GM12872 (cell line): ENCODE measurements around the gene S100A3.

Experiments
- TF ChIP-seq, protein P1 (sequence below): IDR thresholded peaks from 3 replicates; pipeline ENCODE4 v1.5.1; 2011; ENCODE audit warnings: low read depth, mild to moderate bottlenecking, low read length, moderate library complexity; ENCODE audit not compliant: insufficient read depth

The S100A3 gene

DNA sequence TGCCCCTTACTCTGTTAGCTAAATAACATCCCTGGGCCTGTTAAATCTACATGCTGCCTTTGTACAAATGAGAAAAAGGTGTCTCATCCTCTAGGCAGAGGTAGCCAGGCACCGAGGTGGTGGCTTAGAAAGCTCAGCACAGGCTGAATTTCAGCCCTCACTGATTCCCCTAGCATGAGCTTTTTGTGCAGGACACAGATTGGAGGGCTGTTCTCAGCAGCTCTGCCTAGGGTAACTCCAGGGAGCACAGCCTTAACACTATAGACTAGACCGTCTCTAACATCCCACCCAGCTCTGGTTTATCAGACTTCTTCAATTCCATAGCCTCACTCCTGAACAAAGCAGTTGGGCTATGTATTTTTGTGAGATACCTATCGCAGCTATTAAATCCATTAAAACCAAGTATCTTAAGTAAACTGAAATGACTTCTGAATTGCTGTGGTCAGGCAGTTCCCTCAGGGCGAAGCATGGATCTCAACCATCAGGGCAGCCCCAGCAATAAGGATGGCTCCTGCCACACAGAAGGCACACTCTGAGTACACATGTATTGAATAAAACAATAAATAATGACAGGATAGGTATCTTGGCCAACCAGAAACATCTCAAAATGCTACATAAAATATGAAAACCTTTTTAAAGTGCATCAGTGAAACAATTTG, 28.1 kb downstream of the S100A3 start:
- TF ChIP-seq, protein P1, sequence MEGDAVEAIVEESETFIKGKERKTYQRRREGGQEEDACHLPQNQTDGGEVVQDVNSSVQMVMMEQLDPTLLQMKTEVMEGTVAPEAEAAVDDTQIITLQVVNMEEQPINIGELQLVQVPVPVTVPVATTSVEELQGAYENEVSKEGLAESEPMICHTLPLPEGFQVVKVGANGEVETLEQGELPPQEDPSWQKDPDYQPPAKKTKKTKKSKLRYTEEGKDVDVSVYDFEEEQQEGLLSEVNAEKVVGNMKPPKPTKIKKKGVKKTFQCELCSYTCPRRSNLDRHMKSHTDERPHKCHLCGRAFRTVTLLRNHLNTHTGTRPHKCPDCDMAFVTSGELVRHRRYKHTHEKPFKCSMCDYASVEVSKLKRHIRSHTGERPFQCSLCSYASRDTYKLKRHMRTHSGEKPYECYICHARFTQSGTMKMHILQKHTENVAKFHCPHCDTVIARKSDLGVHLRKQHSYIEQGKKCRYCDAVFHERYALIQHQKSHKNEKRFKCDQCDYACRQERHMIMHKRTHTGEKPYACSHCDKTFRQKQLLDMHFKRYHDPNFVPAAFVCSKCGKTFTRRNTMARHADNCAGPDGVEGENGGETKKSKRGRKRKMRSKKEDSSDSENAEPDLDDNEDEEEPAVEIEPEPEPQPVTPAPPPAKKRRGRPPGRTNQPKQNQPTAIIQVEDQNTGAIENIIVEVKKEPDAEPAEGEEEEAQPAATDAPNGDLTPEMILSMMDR: no peak

DNA sequence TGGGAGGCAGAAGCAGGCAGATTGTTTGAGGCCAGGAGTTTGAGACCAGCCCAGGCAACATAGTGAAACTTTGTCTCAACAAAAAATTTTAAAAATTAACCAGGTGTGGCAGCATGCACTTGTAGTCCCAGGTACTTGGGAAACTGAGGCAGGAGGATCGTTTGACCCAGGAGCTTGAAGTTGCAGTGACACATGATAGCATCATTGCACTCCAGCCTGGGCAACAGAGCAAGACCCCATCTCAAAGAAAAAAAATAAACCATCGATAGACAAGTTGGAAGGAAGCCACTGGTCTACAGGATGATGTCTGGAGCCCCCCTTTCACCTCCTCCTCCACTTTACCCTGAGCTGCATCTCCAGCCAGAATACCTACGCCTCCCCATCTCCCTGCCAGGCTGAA, 29.8 kb downstream of the S100A3 start:
- TF ChIP-seq, protein P1: no peak

DNA sequence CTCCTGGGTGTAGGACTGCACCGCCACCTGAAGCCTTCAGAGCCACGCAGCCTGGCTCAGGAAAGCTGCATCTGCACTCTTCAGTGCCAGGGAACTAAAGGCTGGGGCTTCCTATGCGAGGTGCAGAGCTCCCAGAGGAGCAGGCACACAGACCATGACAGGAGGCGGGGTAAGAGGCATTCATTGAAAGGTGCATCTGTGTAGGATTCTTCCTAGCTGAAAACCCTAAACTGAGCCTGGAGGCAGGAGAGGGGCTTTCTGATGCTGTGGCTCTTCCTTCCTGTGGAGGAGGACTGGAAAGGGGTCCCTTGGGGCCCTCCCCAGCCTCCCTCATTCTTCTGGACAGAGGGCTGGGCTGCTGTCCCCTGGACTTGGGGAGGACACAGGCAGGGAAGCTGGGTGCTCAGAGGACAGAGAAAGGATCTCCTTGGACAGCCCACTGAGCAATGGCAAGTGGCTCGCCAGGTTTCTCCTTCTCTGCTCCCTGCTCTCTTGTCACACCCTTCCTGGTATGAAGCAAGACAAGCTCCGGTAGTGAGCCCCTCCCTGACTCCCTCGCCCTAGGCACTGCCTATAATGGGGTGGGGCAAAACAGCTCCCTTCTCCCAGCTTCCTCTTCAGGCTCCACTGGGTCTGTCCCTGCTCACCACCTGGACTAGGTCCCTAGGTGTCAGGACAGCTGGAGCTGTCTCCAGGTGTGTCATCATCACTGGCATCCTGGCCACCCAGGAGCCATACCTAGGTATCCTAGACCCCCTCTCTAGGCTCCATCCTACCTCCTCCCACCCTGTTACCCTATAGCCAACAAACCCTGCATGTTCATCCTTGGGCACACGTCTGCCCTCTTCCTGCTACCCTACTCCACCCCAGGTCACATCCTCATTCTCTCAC, 33.3 kb downstream of the S100A3 start:
- TF ChIP-seq, protein P1: no peak

DNA sequence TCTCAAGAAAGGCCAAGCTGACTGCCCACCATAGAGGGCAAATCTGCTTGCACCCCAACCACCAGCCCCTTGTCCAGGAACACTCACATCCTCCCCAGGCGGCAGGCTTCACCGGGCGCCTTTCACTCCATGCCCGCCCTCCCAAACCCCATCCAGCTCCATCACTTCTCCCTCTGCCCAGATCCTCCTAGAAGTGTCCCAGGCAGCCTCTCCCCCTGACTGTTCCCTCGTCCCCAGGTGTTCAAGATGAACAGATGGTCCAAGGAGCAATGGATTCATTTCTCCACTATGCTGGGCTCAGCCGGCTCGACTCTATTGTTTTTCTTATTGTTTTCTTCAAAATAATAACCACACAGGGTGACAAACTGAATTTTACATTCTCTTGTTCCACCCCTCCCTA, 35.4 kb downstream of the S100A3 start:
- TF ChIP-seq, protein P1: no peak

DNA sequence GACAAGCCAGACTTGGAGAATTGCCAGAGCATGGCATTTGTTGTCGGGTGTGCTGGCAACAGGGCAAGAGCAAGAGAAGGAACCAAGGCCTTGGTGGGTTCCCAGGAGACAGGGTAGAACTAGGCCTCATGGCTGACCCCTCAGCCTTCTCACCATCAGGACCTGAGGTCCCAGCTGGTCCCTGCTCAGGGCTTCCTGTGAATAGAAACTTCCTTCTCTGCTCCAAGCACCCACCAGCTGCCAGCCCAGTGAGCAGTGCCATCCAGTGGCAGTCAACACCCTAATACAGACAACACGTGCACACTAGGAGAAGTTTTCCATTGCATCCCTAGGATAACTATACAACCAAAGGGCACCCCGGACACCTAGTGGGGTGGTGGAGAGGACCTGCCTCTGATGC, 36.0 kb downstream of the S100A3 start:
- TF ChIP-seq, protein P1: no peak

DNA sequence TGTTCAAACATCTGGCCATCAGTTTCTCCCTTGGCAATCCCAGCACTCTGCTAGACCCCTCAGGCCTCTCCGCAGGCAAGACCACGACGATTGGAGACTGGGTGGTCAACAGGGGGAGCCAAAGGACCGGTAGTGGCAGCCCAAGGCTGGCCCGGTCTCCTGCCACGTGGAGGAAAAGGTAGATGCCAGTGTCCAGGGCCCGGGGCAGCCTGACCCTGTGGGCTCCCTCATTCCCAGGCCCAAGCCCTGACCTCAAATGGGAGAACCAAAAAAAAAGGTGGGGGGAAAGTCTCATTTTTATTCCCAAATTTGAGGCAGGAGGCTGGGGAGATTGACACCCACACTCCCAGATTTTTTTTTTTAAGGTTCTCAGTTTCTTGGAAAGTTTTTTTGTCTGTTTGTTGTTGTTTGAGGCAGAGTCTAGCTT, 38.1 kb downstream of the S100A3 start:
- TF ChIP-seq, protein P1: peak; percentile 92

DNA sequence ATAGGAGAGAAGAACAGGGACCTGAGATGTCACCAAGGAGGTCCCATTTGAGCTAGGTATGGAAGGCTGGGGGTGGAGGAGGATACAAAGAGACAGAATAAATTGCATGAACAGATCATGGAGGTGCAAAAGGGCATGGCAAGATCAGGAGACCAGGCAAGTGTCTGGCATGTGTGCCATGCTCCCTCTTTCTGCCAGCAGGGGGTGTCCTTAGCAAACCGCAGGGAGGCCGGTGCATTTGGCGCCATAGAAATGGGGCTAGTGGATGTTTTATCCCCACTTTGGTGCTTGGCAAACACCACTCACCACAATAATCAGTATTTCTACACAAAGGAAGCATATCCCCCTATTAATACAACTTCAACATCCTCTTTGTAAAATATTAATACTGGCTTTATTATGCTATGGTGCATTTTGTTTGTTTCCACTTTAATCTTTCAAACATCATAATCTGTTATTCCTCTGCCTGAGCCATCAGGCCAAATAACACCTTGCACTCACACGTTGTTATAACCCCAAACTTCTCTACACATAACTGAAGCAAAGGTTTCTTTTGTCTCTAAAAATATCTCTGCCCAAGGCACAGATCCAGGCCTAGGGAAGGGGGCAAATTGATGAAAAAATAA, 39.2 kb downstream of the S100A3 start:
- TF ChIP-seq, protein P1: peak; percentile 93
